HG02870 (cell line): ENCODE data around the gene CMYA5.
"Not testable (repeated sequence)": the region's sequence is repeated elsewhere in the genome, so short reads cannot be mapped to it uniquely, and the experiment has no call there.

ENCODE experiments used
- ATAC-seq: cut with Tn5 transposase; IDR thresholded peaks from one replicate; pipeline ENCODE4 v1.9.1; 2021; ENCODE audit warnings: mild to moderate bottlenecking, moderate library complexity; ENCODE audit not compliant: unreplicated experiment

The CMYA5 gene

GRCh38 chr5:79746642-79747569 is 57.3 kb downstream of the CMYA5 start:
- no peak for ATAC-seq

GRCh38 chr5:79750611-79751510 is 61.2 kb downstream of the CMYA5 start:
- ATAC-seq = no peak

- ATAC-seq = no peak
Measured at GRCh38 chr5:79753092-79753491, 63.5 kb downstream of the CMYA5 start.

GRCh38 chr5:79753877-79754645 is 64.4 kb downstream of the CMYA5 start:
- no peak for ATAC-seq

GRCh38 chr5:79754865-79755555 is 65.4 kb downstream of the CMYA5 start:
- ATAC-seq = no peak

- no peak for ATAC-seq
Measured at GRCh38 chr5:79756076-79756475, 66.4 kb downstream of the CMYA5 start.

GRCh38 chr5:79759436-79759835 is 69.8 kb downstream of the CMYA5 start:
- ATAC-seq = no peak

- ATAC-seq = no peak
Measured at GRCh38 chr5:79759848-79760247, 70.2 kb downstream of the CMYA5 start.

GRCh38 chr5:79762929-79763328 is 73.3 kb downstream of the CMYA5 start:
- no peak for ATAC-seq

GRCh38 chr5:79764147-79764546 is 74.5 kb downstream of the CMYA5 start:
- not testable (repeated sequence) for ATAC-seq

- ATAC-seq = no peak
Measured at GRCh38 chr5:79771387-79771786, 81.8 kb downstream of the CMYA5 start.

- ATAC-seq = no peak
Measured at GRCh38 chr5:79772651-79773050, 83.0 kb downstream of the CMYA5 start.

- no peak for ATAC-seq
Measured at GRCh38 chr5:79773612-79774011, 84.0 kb downstream of the CMYA5 start.

- ATAC-seq = no peak
Measured at GRCh38 chr5:79774171-79774854, 84.7 kb downstream of the CMYA5 start.

GRCh38 chr5:79774855-79775237 is 85.2 kb downstream of the CMYA5 start:
- ATAC-seq = no peak

GRCh38 chr5:79784741-79785140 is 95.1 kb downstream of the CMYA5 start:
- ATAC-seq = not testable (repeated sequence)

- no peak for ATAC-seq
Measured at GRCh38 chr5:79785983-79786382, 96.3 kb downstream of the CMYA5 start.

GRCh38 chr5:79787448-79787847 is 97.8 kb downstream of the CMYA5 start:
- no peak for ATAC-seq

- ATAC-seq = no peak
Measured at GRCh38 chr5:79791843-79792242, 102.2 kb downstream of the CMYA5 start.

GRCh38 chr5:79792463-79792862 is 102.8 kb downstream of the CMYA5 start:
- no peak for ATAC-seq
